Dermis microvascular lymphatic vessel endothelial cell (primary cell): ENCODE data around the gene SAMD9L. TPM values are rescaled to one million over a fixed set of nuclear protein-coding genes. Genes with fewer than 3 reads are reported as not detected.

Experiments used
- total RNA-seq: library from RNA; depleted of rRNA; stranded (reverse); fragments of >200 nt; gene quantifications from 2 replicates; pipeline ENCODE4 v1.2.1, GENCODE V29; 2014

Gene SAMD9L
- total RNA-seq, 1 donor from 2014 or later: 8.0 TPM

Other genes with a start within 250 kb of the SAMD9L start
- 10.3 and 11.3 TPM in 2 replicates for gene SAMD9, start 30.4 kb downstream of the SAMD9L start, total RNA-seq
- under 0.01 TPM in 1 of 2 replicates, not detected in the other for gene HEPACAM2, start 78.1 kb upstream of the SAMD9L start, total RNA-seq
- 26.0 and 27.1 TPM in 2 replicates for gene VPS50, start 84.0 kb upstream of the SAMD9L start, total RNA-seq